Measurements from ENCODE around the gene VPS37C. TPM values are rescaled to one million over a fixed set of nuclear protein-coding genes. Genes with fewer than 3 reads are reported as not detected.
"Not testable (repeated sequence)": the region's sequence is repeated elsewhere in the genome, so short reads cannot be mapped to it uniquely, and the experiment has no call there.

The VPS37C gene
- total RNA-seq, result 8.7 and 11.3 TPM in 2 replicates

- FAIRE-seq (no peak), DNase-seq (ENCODE audit: low read depth) (peak; percentile 56)
- peak within 1 kb of the TSS; percentile 62 for H3K4me3 ChIP-seq (ENCODE audit: low read depth, low read length)
- TF ChIP-seq CTCF (IDR thresholded peaks at IDR 0.05; ENCODE audit: insufficient read depth, low read length, severe bottlenecking), result peak; percentile 2
- no peaks in the 10 kb centered on the region for H3K27me3 ChIP-seq (ENCODE audit: control insufficient read depth, insufficient read depth, low read length)
- H3K36me3 ChIP-seq (ENCODE audit: control insufficient read depth, insufficient read depth, low read length), result no peaks in the 10 kb centered on the region
Observed at GRCh38 chr11:61161190-61162091, at the start of gene VPS37C. Gene VPS37C, minus strand, starts transcription at chr11:61161426. Its CDS starts 22,597 bp downstream, at chr11:61138829.

GRCh38 chr11:61210629-61211028 lies 49.4 kb upstream of the VPS37C start:
- H3K36me3 ChIP-seq (ENCODE audit: control insufficient read depth, insufficient read depth, low read length); H3K4me3 ChIP-seq (ENCODE audit: low read depth, low read length); H3K27me3 ChIP-seq (ENCODE audit: control insufficient read depth, insufficient read depth, low read length); DNase-seq (ENCODE audit: low read depth); FAIRE-seq: not testable (repeated sequence)

DNA sequence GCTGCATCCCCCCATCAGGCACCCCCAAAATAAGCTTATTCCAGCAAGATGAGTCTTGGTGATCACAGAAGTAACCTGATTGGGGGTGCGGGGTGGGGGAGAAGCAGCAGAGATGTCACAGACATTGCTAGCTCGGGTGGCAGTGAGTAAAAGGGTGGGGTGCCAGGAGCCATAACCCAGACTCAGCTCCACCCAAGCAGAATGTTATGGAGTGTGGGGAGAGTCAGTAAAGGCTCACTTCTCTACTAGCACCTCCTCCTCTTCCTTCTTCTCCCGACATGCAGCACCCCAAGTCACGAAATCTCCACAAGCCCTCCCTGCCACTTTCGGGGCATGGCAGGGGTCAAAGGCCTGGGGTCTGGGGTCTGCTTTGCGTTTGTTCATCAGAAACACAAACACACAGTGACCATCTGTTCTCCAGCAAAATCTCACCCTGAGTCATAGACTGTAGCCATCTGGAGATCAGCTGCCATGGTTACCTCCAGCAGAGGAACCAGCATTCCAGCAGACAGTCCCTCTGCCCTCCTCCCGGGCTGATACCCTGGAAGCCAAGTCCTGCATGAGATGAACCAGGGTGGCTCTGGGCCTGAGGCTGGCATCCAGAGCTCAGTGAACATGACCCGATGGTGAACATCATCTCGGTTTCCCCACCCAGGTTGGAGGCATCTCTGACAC lies 46.5 kb upstream of the VPS37C start:
- not testable (repeated sequence) for H3K27me3 ChIP-seq (ENCODE audit: control insufficient read depth, insufficient read depth, low read length); H3K36me3 ChIP-seq (ENCODE audit: control insufficient read depth, insufficient read depth, low read length); DNase-seq (ENCODE audit: low read depth); H3K4me3 ChIP-seq (ENCODE audit: low read depth, low read length); FAIRE-seq

DNA sequence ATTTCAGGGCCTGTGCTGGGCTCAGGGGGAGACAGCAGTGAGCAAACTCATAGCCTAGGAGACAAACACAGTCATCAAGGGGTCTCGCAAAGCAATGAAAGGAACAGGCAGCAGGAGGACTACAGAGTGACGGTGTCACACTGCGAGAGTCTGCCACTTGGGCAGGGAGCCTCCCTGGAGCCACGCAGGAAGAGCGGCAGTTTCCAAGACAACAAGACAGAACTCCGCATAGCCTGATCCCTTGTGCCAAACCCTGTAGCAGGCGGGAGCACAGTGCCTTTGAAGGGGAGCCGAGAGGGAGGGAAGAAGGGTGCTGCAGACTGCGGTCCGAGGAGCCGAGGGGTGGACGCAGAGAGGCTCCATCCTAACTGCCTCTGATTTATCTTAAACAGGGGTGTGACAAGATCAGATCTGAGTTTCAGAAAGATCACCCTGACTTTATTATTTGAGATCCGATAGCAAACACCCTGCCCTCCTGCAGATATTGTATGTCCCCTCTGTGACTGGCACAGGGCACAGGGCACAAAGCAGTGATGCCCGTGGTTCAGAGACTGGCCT lies 43.4 kb upstream of the VPS37C start:
- not testable (repeated sequence) for DNase-seq (ENCODE audit: low read depth); FAIRE-seq; H3K36me3 ChIP-seq (ENCODE audit: control insufficient read depth, insufficient read depth, low read length); H3K27me3 ChIP-seq (ENCODE audit: control insufficient read depth, insufficient read depth, low read length); H3K4me3 ChIP-seq (ENCODE audit: low read depth, low read length)

- DNase-seq (ENCODE audit: low read depth); H3K36me3 ChIP-seq (ENCODE audit: control insufficient read depth, insufficient read depth, low read length); H3K27me3 ChIP-seq (ENCODE audit: control insufficient read depth, insufficient read depth, low read length); H3K4me3 ChIP-seq (ENCODE audit: low read depth, low read length); FAIRE-seq: not testable (repeated sequence)
Observed at GRCh38 chr11:61203873-61204272, 42.6 kb upstream of the VPS37C start.

GRCh38 chr11:61202950-61203746 lies 41.9 kb upstream of the VPS37C start, which contains the start of gene PGA3:
Gene PGA3, plus strand, starts transcription at chr11:61203515. Its CDS starts 50 bp downstream, at chr11:61203565.
- not testable (repeated sequence) for FAIRE-seq; H3K4me3 ChIP-seq (ENCODE audit: low read depth, low read length); H3K36me3 ChIP-seq (ENCODE audit: control insufficient read depth, insufficient read depth, low read length); H3K27me3 ChIP-seq (ENCODE audit: control insufficient read depth, insufficient read depth, low read length); DNase-seq (ENCODE audit: low read depth)

DNA sequence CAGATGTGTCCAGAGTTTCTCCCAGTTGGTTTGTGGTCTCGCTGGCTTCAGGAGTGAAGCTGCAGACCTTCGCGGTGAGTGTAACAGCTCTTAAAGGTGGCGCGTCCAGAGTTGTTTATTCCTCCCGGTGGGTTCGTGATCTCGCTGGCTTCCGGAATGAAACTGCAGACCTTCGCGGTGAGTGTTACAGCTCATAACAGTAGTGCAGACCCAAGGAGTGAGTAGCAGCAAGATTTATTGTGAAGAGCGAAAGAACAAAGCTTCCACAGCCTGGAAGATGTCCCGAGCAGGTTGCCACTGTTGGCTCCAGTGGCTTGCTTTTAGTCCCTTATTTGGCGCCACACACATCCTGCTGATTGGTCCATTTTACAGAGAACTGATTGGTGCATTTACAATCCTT lies 40.2 kb upstream of the VPS37C start:
- H3K27me3 ChIP-seq (ENCODE audit: control insufficient read depth, insufficient read depth, low read length), result peaks cover 2% of the 10 kb centered on the region
- TF ChIP-seq CTCF (IDR thresholded peaks at IDR 0.05; ENCODE audit: insufficient read depth, low read length, severe bottlenecking), result no peak
- no peak for FAIRE-seq
- DNase-seq (ENCODE audit: low read depth), result no peak
- H3K4me3 ChIP-seq (ENCODE audit: low read depth, low read length), result no peak overlapping the region
- no peaks in the 10 kb centered on the region for H3K36me3 ChIP-seq (ENCODE audit: control insufficient read depth, insufficient read depth, low read length)

All from bronchial epithelial cell (primary cell).